Measurements from ENCODE around the gene TMOD1.
A peak's percentile ranks its signal among the peaks of the same experiment; 100 is the strongest.

The TMOD1 gene

GRCh38 chr9:97548819-97549540 is 47.5 kb downstream of the TMOD1 start:
- FAIRE-seq (no peak), DNase-seq (ENCODE audit: insufficient read length, low spot score) (no peak)
- TF ChIP-seq, protein P1, sequence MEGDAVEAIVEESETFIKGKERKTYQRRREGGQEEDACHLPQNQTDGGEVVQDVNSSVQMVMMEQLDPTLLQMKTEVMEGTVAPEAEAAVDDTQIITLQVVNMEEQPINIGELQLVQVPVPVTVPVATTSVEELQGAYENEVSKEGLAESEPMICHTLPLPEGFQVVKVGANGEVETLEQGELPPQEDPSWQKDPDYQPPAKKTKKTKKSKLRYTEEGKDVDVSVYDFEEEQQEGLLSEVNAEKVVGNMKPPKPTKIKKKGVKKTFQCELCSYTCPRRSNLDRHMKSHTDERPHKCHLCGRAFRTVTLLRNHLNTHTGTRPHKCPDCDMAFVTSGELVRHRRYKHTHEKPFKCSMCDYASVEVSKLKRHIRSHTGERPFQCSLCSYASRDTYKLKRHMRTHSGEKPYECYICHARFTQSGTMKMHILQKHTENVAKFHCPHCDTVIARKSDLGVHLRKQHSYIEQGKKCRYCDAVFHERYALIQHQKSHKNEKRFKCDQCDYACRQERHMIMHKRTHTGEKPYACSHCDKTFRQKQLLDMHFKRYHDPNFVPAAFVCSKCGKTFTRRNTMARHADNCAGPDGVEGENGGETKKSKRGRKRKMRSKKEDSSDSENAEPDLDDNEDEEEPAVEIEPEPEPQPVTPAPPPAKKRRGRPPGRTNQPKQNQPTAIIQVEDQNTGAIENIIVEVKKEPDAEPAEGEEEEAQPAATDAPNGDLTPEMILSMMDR (IDR thresholded peaks at IDR 0.05; ENCODE audit: insufficient read depth, missing control alignments) = no peak

GRCh38 chr9:97550386-97550785 is 48.9 kb downstream of the TMOD1 start:
- DNase-seq (ENCODE audit: insufficient read length, low spot score) = no peak
- FAIRE-seq = no peak
- TF ChIP-seq, protein P1 (IDR thresholded peaks at IDR 0.05; ENCODE audit: insufficient read depth, missing control alignments) = no peak

- FAIRE-seq (no peak), DNase-seq (ENCODE audit: insufficient read length, low spot score) (no peak)
- TF ChIP-seq, protein P1 (IDR thresholded peaks at IDR 0.05; ENCODE audit: insufficient read depth, missing control alignments) = no peak
Measured at GRCh38 chr9:97551308-97551707, 49.8 kb downstream of the TMOD1 start.

DNA sequence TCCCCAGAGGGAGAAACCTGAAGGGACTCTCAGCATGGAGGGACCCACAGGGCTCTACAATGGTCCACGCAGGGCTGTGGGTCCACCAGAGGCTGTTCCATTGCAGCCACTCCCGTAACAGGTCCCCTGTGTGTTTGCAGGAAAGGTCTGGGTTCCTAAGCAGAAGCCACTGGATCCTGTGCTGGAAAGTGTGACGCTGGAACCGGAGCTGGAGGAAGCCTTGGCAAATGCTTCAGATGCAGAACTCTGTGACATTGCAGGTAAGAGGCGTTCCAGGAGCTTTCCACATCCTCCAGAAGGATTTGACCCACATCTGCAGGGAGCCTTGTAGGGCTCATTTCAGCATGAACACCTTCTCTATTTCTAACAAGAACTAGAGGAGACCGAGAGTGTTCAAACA is 51.7 kb downstream of the TMOD1 start:
- TF ChIP-seq, protein P1 (IDR thresholded peaks at IDR 0.05; ENCODE audit: insufficient read depth, missing control alignments) = no peak
- no peak for FAIRE-seq
- DNase-seq (ENCODE audit: insufficient read length, low spot score) = no peak

- TF ChIP-seq, protein P1 (IDR thresholded peaks at IDR 0.05; ENCODE audit: insufficient read depth, missing control alignments) = no peak
- DNase-seq (ENCODE audit: insufficient read length, low spot score) (no peak), FAIRE-seq (no peak)
Measured at GRCh38 chr9:97553841-97554240, 52.4 kb downstream of the TMOD1 start.

GRCh38 chr9:97554566-97555075 is 53.2 kb downstream of the TMOD1 start:
- DNase-seq (ENCODE audit: insufficient read length, low spot score) (no peak), FAIRE-seq (no peak)
- TF ChIP-seq, protein P1 (IDR thresholded peaks at IDR 0.05; ENCODE audit: insufficient read depth, missing control alignments) = no peak

GRCh38 chr9:97555164-97555563 is 53.7 kb downstream of the TMOD1 start:
- TF ChIP-seq, protein P1 (IDR thresholded peaks at IDR 0.05; ENCODE audit: insufficient read depth, missing control alignments) = no peak
- no peak for FAIRE-seq
- peak; percentile 68 for DNase-seq (ENCODE audit: insufficient read length, low spot score)
